GM19372 (cell line): ENCODE data around the gene QPRT.
A peak's percentile ranks its signal among the peaks of the same experiment; 100 is the strongest.
"Not testable (repeated sequence)": the region's sequence is repeated elsewhere in the genome, so short reads cannot be mapped to it uniquely, and the experiment has no call there.

Experiments
- ATAC-seq: cut with Tn5 transposase; IDR thresholded peaks from one replicate; pipeline ENCODE4 v1.9.1; 2021; ENCODE audit warnings: mild to moderate bottlenecking, low read depth, moderate library complexity; ENCODE audit not compliant: unreplicated experiment

The QPRT gene

DNA sequence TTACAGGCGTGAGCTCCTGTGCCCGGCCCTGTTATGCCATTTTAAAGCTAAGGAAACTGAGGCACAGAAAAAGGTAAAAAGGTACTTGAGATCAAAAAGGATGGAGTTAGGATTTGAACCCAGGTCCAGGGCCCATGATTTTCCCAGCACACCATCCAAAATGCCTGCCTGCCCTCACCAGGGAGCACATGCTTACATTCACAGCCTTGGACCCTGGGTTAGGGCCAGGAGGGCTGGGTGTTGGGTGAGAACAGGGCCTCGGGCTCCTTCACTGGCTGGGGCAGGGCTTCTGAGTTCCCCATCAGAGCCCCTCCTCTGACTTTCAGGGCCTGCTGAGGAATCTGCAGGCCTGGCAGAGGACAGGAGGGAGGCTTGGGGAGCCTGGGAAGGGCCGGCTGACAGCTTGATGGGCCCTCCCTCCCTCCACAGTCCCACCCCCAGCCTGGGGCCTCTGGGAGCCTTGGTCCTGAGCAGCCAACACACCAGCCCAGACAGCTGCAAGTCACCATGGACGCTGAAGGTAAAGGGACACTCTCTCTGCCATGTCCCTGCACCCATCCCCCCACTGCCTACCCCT lies at the start of gene QPRT:
TSS of gene QPRT (plus strand) at position 490 of the 577 bp plus-strand sequence. CDS start at position 508, 18 bp downstream.
- ATAC-seq = no peak

DNA sequence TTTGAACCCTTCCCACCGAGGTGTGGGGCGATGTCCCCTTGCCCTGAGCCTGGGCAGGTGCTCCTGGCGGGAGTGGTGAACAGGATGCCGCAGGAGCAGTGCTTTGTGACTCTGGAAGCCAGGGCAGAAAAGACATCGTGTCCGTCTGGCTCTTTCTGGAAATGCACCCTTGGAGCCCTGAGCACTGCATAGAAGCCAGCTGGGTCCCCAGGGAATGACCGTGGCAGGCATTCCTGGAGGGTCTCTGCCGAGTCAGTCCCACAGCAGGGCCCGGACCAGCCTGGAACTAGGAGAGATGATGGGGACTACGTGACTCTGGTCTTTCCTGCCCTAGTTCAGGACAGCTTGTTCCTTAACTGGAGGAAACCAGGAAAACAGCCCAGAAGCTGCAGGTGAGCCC lies 49.7 kb upstream of the QPRT start:
- not testable (repeated sequence) for ATAC-seq

DNA sequence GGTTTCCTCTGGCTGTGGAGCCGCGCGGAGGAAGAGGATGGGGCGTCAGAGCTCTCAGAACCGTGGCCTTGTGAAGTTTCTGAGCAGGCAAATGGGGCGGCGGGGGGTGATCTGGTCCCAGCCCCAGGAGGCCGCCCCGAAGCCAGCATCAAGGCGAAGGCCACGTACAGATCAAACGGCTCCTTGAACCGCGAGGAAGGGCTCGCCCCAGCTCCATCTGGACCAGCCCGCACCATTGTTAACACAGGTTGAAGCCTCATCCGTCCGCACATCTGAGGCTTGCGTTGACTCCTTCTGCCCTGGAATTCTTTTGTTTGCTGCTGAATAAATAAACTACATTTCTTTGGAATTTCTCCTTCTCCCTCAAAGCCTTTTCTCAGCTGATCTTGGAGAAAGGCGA lies 47.3 kb upstream of the QPRT start:
- ATAC-seq = not testable (repeated sequence)

DNA sequence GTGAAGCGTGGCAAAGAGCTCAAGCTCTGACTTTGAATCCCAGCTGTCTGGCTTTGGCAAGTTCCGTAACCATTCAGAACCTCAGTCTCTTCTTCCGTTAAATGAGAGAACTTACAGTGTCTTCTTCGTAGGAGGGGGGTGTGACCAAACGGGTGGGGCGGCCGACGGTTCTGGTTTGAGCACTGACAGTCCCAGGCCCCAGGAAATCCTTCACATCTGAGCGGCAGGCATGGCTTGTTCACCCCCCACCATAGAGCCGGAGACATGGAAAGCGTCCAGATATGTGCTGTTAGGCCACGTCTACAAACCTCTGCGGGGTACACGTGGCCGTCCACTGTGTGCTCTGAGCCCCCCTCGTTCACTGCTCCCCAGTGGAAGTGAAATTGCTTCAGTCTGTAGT lies 43.1 kb upstream of the QPRT start:
- not testable (repeated sequence) for ATAC-seq

DNA sequence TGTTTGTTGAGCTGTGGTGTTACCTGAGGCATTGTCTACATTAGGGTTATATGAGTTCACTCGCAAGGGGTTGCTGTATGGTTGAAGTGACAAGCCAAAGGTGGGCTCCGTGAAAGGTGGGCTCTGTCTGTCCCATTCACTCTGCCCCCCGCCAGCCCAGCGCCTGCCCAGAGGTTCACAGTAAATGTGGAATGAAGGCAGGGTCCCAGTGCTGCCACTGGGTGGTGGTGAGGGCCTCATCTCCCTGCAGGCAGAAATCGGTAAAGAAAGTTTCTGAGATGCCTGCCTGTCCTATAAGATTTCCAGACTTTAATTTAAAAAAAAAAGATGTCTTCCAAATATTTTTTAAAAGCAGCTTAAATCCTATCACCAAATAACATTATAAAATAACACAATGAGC lies 42.6 kb upstream of the QPRT start:
- not testable (repeated sequence) for ATAC-seq

DNA sequence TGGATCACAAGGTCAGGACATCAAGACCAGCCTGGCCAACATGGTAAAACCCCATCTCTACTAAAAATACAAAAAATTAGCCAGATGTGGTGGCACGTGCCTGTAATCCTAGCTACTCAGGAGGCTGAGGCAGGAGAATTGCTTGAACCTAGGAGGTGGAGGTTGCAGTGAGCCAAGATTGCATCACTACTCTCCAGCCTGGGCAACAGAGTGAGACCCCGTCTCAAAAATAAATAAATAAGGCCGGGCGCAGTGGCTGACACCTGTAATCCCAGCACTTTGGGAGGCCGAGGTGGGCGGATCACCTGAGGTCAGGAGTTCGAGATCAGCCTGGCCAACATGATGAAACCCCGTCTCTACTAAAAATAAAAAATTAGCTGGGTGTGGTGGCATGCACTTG lies 40.2 kb upstream of the QPRT start:
- not testable (repeated sequence) for ATAC-seq

DNA sequence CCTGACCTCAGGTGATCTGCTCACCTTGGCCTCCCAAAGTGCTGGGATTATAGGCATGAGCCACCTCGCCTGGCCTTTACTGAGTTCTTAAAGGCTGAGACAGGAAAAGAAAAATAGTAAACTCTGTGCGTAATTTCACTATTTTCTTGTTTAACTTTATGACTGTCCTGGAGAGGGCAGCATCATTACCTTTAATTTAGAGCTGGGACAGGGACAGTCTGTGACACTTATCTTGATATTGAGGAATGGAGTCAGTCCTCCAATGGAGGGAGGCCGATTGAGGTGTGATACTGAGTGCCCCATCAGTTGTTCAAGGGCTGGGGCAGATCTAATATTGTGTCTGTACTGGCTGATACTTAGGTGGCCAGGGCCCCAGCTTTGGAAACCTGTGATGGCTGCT lies 37.4 kb upstream of the QPRT start:
- ATAC-seq = no peak

DNA sequence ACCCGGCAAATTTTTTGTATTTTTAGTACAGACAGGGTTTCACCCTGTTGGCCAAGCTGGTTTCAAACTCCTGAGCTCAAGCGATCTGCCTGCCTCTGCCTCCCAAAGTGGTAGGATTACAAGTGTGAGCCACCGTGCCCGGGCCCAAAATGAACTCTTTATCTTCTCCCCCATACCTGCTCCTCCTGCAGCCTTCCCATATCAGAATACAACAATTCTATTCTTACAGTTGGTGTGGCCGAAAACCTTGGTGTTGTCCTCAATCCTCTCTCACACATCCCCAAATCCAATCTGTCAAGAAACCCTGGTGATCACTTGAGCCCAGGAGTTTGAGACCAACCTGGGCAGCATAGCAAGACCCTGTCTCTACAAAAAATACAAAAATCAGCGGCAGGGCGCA lies 35.4 kb upstream of the QPRT start:
- ATAC-seq = no peak

DNA sequence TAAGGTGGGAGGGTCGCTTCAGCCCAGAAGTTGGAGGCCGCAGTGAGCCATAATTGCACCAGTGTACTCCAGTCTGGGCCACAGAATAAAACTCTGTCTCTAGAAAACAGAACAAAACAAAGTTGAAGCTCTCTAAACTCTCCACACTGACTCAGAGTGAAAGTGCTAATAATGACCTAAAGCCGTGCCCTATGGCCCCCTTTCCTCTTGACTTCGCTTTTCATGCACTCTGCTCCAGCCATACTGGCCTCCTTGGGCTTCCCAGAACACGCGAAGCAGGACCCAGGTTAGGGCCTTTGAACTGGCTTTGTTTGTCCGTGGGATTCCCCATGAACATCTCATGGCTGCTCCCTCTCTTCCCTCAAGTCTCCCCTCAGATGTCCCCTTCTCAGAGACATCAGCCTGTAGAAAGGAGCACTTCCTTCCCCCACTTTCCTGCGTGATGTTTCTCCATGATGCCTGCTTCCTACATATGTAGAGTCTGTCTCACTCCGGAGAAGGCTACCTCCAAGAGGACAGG lies 34.6 kb upstream of the QPRT start:
- no peak for ATAC-seq

DNA sequence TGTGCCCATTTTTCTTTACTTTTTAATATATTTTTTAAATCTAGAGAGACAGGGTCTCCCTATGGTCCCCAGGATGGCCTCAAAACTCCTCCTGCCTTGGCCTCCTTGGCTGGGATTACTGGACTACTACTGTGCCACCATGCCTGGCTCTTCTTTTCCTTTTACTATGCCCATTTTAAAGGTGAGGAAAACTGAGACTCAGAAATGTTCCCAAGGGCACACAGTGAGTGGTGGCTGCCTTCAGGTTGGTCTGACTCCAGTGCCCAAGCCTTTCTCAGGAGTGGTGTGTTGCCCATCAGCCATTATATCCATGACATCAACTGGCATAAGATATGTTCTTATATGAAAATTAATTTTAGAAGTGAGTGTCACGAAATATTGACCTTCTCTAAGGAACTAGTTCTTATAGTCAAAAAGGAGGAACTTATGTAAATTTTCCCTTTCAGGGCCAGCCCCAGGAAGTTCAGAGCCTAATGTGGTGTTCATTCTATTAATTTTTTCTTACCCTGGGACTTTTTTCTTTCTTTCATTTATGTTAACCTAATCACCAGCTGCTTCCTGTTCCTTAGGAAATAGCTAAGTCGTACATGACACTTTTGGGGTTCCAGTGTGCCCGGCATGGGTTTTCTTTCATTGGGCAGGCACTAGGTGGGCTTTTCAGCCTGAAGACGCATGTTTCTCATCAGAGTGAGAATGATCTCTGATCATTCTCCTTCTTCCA lies 33.8 kb upstream of the QPRT start:
- ATAC-seq = no peak

DNA sequence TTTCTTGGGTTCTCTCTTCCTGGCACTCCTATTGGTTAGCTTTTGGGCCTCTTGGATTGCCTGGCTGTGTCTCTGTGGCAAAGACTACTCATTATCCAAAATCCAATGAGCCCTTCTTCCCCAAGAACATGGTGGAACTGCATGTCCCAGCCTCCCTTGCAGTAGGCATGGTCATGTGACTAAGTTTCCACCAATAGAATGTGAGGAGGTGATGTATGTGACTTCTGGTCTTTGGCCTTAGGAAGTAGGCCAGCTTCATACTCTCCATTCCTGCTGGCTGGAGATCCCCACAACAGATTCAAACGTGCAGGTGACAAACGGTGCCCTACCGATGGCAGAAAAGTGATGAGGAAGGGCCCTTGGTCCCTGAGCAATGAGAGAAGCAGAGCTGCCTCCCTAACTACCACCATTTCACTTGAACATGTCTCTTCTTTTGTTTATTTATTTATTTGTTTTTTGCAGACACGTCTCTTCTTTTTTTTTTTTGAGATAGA lies 33.2 kb upstream of the QPRT start:
- peak; percentile 56 for ATAC-seq

DNA sequence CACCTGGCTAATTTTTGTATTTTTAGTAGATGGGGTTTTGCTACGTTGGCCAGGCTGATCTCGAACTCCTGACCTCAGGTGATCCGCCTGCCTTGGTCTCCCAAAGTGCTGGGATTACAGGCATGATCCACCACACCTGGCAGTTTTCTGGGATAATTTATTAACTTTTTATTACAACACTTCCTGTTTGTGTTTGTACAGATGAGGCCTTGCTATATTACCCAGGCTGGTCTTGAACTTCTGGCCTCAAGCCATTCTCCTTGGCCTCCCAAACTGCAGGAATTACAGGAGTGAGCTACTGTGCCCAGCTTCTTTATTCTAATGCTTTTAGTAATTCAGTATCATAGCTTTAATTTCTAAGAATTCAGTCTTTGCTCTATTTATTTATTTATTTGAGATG lies 32.0 kb upstream of the QPRT start:
- ATAC-seq = no peak

DNA sequence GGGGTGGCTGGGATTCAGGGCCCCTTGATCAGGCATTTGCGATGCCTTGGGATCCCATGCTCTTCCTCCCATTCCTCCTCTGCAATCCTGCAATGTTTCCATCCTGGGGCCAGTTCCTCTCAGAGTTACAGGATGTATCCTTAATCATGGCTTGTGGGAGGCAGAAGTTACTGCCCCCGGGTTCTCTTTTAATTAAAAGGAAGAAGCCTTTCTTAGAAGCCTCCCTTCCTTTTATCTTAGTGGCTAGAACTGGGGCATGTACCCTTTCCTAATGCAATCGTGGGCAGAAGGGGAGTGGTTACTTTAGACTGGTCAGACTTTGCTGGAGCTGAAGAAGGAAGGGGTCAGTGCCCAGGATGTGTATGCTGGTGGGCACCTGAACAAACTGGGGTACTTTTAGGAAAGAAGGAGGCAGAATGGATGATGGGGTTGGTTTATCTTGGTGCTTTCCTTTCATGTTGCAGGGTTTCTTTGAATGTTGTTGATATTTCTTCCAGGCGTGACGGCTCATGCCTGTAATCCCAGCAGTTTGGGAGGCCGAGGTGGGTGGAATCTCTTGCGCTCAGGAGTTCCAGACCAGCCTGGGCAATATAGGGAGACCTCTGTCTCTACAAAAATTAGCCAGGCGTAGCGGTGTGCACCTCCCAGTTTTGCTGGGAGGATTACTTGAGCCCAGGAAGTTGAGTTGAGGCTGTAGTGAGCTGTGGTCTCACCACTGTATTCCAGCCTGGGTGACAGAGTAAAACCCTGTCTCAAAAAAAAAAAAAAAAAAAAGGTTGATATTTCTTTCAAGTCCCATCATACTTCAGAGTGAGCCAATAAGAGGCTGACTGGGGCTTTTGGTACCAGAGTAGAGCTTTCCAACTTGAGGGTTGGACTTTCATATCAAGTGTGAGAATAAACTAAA lies 29.1 kb upstream of the QPRT start:
- ATAC-seq = no peak

DNA sequence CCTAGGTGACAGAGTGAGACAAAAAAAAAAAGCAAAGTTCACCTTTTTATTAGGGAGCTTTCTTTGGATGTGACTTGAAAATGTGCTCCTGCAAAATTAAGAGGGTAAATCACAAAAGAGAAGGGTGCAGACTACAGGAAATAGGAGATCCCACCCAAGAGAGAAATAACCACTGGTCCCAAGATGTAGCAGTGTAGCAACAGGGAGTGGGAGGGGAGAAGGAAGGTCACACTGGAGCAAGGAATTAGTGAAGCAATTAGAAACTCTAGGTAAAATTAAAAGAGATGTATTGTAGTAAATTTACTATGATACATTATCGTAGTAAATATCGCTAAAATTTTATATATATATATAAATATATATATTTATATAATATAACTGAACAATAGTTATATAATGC lies 28.2 kb upstream of the QPRT start:
- ATAC-seq = no peak

DNA sequence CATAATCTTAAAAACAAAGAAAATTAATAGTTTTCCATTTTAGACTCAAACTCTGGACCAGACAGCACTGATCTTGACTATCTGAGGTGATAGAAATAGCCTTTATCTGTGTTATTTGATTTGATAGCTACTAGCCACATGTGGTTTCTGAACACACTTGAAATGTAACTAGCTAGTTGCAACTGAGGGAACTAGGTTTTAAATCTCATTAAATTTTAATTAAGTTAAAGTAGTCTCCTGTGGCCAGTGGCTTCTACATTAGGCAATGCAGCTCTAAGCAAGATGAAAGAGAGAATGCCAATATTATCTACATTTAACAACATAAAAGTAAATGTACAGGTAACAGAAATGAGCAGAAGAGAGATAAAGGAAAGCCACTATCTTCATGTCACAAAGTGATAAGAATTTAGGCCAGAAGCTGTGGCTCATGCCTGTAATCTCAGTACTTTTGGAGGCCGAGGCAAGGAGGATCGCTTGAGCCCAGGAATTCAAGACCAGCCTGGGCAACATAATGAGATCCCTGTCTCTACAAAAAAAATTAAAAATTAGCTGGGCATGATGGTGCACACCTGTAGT lies 27.1 kb upstream of the QPRT start:
- ATAC-seq = no peak

DNA sequence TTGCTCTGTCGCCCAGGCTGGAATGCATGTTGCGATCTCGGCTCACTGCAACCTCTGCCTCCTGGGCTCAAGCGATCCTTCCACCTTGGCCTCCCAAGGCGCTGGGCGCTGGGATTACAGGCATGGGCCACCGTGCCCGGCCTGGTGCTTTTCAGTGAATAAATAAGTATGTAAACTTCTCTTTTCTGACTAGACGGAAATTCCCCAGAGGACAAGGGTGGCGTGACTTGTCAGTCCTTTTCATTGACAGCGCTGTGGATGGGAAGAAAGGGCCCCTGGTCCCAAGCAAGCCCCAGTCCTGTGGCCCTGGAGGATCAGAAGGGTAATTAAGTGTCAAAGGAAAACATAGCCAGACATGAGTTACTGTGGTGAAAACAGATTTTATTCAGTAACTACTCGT lies 25.5 kb upstream of the QPRT start:
- no peak for ATAC-seq

DNA sequence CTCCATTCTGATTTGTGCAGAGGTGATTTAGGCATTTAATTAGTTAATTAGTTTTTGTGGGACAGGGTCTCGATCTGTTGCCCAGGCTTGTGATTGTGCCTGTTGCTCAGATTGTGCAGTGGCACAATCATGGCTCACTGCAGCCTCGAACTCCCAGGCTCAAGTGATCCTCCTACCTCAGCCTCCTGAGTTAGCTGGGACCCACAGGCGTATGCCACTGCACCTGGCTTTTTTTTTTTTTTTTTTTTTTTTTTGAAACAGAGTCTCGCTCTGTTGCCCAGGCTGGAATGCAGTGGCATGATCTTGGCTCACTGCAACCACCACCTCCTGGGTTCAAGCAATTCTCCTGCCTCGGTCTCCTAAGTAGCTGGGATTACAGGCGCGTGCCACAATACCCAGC lies 25.1 kb upstream of the QPRT start:
- not testable (repeated sequence) for ATAC-seq

DNA sequence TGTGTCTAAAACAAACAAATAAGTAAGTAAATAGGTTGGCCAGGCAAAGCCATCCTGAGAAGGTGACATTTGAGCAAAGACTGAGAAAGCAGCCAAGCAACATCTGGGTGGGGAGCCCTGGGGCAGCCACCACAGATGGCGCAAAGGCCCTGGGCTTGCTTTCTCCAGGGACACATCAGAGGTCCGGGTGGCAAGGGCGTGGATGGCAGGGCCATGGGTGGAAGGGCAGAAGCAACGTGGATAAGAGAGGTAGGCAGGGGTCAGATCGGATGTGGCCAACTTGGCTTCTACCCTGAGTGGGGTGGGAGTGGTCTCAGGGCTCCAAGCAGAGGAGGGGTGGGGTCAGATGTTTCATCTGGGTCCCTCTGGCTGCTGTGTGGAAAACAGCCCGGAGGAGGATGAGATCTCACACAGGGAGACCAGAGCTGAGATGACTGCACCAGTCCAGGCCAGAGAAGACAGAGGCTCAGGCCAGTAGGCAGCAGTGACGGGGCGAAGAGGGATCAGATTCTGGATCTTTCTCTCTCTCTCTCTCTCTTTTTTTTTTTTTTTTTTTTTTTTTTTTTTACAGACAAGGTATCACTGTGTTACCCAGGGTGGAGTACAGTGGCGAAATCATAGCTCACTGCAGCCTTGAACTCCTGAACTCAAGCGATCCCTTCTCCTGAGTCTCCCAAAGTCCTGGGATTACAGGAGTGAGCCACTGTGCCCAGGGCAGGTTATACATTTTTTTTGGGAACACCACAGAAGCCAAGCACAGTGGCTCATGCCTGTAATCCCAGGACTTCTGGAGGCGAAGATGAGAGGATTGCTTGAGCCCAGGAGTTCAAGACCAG lies 22.1 kb upstream of the QPRT start:
- no peak for ATAC-seq

DNA sequence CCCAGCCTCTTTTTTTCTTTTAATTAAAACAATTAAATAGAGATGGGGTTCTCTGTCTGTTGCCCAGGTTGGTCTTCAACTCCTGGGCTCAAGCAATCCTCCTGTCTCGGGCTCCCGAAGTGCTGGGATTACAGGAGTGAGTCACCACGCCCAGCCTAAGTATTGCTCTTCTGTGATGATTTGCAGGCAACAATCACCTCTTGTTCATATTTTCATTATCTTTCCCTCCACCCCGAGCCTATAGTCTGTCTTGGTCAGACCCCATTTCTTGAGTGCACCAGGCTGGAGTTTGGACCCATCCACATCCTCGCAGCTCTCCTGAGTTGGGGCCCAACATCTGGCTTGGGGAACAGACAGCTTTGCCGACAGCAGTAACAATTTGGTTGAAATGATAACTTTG lies 20.3 kb upstream of the QPRT start:
- no peak for ATAC-seq
